ENCODE measurements around the gene PROCA1. TPM values are rescaled to one million over a fixed set of nuclear protein-coding genes. Genes with fewer than 3 reads are reported as not detected.
A peak's percentile ranks its signal among the peaks of the same experiment; 100 is the strongest.

PROCA1 gene
- total RNA-seq, 4 donors from 2014 or later: 2.6 to 3.6 TPM; not detected in 2

DNA sequence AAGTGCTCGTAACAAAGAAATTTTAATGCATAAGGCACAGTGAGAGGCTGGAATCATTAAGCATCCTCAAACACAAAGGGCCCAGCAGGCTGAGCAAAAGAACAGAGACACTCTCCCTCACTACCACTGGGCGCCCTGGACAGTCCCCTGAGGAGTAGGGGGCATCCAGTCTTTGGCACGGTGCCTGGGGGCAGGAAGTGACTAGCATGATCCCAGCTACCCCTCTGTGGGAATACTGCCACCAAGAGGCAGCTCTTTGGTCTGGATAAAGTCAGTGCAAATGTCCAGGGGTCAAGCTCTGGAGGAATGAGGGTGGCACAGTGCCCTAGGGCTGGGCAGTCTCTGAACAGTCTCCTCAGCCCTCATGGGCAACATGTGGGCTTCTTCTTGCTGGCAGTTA, 2.6 kb upstream of the PROCA1 start:
- DNase-seq: peak in 1 of 2 donors; percentile 39
- no peaks in the 10 kb centered on the region for H3K9me3 ChIP-seq
- H3K27me3 ChIP-seq: no peaks in the 10 kb centered on the region
- H3K27ac ChIP-seq: no peak overlapping the region
- intact Hi-C loops (cut with DNase I; ENCODE audit: low total_unique reads): no loop called here
- no peaks in the 10 kb centered on the region for H3K36me3 ChIP-seq
- no peak overlapping the region for H3K4me3 ChIP-seq
- TF ChIP-seq, protein P1, sequence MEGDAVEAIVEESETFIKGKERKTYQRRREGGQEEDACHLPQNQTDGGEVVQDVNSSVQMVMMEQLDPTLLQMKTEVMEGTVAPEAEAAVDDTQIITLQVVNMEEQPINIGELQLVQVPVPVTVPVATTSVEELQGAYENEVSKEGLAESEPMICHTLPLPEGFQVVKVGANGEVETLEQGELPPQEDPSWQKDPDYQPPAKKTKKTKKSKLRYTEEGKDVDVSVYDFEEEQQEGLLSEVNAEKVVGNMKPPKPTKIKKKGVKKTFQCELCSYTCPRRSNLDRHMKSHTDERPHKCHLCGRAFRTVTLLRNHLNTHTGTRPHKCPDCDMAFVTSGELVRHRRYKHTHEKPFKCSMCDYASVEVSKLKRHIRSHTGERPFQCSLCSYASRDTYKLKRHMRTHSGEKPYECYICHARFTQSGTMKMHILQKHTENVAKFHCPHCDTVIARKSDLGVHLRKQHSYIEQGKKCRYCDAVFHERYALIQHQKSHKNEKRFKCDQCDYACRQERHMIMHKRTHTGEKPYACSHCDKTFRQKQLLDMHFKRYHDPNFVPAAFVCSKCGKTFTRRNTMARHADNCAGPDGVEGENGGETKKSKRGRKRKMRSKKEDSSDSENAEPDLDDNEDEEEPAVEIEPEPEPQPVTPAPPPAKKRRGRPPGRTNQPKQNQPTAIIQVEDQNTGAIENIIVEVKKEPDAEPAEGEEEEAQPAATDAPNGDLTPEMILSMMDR (IDR thresholded peaks at IDR 0.05): no peak
- no peak for TF ChIP-seq POLR2A (IDR thresholded peaks at IDR 0.05)
- no peaks in the 10 kb centered on the region for H3K4me1 ChIP-seq

DNA sequence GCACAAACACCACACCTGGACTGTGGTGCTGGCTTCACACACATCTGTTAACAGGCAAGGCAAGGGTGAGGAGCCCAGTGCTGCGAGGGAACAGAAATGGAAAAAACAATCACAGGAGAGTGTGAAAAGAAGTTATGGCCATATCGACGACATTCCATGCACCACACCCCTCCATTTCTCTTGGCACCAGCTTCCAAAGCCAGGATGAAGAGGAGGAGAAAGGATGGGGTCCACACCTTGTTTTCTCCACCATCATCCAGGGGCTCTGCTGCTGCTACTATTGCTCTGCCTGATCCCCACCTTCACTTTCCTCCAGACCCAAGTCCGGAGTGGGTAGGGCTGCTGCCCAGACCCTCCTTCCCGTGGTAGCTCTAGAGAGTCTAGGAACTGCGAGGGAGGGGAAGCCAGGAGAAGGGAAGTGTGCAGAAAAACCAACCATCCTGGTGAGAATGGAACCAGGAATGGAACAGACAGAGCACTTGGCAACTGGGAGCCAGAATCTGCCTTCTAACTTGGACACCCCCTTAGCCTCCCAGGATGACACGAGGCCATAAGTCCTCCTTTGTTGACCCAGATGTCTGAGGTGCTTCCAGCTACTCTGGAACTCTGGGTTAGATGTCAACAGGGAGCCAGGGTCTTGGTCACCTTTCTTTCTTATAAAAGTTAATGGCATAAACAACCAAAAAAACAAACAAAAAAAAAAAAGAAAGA, 1.2 kb upstream of the PROCA1 start:
- Histone ChIP-seq H3K4me1 (no peaks in the 10 kb centered on the region), H3K27me3 (no peaks in the 10 kb centered on the region), H3K4me3 (no peak overlapping the region), H3K27ac (peak overlapping the region in 1 of 2 donors; percentile 93), H3K9me3 (no peaks in the 10 kb centered on the region), H3K36me3 (no peaks in the 10 kb centered on the region)
- intact Hi-C loops (cut with DNase I; ENCODE audit: low total_unique reads): no loop called here
- no peak for TF ChIP-seq POLR2A (IDR thresholded peaks at IDR 0.05)
- TF ChIP-seq, protein P1 (IDR thresholded peaks at IDR 0.05): no peak
- DNase-seq: no peak

DNA sequence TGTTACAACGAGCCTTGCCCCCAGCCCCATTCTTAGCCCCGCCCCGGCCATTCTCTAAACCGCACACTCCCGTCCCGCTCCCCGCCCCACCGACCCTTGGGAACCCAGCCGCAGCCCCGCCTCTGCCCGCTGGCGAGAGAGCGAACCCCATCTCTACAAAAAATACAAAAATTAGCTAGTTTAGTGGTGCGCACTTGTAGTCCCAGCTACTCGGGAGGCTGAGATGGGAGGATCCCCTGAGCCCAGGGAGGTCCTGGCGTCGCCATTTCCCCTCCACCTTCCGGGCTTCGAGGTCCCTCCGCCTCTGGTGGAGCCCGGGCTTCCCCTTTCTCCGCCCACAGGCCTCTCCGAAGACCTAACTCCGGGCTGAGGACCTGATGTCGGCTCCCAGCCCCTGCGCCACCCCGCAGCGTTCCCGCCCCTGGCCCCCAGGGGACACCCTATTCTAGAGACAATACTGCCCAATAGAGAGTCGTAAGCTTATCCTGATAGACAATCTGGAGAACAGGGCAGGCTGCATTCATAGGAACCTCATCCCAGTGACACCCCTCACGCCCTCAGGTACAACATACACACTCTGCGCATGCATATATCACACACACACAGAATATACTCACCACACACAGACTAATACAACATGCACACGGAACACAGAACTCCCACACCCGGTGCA, 480 bp upstream of the PROCA1 start:
- H3K27ac ChIP-seq: peak overlapping the region; percentile 84 to 93
- no peaks in the 10 kb centered on the region for H3K4me1 ChIP-seq
- peak; percentile 34 to 52 for DNase-seq
- no peaks in the 10 kb centered on the region for H3K27me3 ChIP-seq
- intact Hi-C loops (cut with DNase I; ENCODE audit: low total_unique reads): no loop called here
- peak overlapping the region; percentile 47 to 65 for H3K4me3 ChIP-seq
- TF ChIP-seq, protein P1 (IDR thresholded peaks at IDR 0.05): no peak
- TF ChIP-seq POLR2A (IDR thresholded peaks at IDR 0.05): no peak
- H3K36me3 ChIP-seq: no peaks in the 10 kb centered on the region
- no peaks in the 10 kb centered on the region for H3K9me3 ChIP-seq

DNA sequence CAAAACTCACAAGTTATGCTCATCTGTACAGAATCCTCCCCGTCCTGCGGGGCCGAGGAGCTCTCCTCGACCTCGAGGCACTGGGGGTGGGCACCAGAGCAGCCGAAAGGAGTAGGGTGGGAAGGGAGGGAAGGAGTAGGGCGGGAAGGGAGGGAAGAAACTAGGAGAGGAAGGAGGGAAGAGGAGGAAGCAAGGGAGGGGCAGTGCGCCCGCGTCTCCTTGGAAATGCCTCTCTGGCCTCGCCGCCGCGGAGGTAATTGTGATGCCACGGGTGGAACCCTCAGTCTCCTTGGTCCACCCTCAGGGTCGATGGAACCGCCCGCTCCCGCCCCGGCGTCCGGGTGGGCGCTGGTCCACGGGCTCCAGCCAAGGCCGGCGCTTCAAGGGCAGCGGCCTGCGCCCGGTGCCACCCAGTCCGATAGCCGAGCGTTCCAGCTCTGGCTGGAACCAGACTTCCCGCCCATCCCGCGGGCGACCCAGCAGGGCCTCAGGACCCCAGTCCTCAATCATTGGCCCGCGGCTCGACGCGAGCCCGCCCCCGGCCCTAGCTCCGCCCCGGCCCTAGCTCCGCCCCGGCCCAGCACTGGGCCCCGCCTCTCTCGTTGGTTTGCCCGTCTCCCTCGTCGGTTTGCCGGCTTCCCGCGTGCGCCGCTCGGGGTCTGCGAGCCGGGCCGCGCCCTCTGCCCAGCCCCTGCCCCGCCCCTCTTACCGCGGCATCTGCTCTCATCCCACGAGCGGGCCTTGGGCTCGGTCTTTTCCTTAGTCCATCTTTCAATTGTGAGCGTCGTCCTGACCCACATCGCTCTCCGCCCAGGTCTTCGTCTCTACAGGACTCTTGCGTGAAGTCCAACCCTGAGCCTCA, 596 bp downstream of the PROCA1 start:
- H3K36me3 ChIP-seq: no peaks in the 10 kb centered on the region
- no peaks in the 10 kb centered on the region for H3K4me1 ChIP-seq
- H3K27ac ChIP-seq: peak overlapping the region; percentile 84 to 93
- intact Hi-C loops (cut with DNase I; ENCODE audit: low total_unique reads): no loop called here
- no peaks in the 10 kb centered on the region for H3K9me3 ChIP-seq
- TF ChIP-seq, protein P1 (IDR thresholded peaks at IDR 0.05): peak in 1 of 4 experiments; percentile 12
- peak; percentile 79 to 89 for TF ChIP-seq POLR2A (IDR thresholded peaks at IDR 0.05)
- H3K4me3 ChIP-seq: peak overlapping the region; percentile 47 to 65
- no peaks in the 10 kb centered on the region for H3K27me3 ChIP-seq
- DNase-seq: peak; percentile 88 to 93
